Panc1 (cell line): ENCODE measurements around the gene GAS7. TPM values are rescaled to one million over a fixed set of nuclear protein-coding genes. Genes with fewer than 3 reads are reported as not detected.

Experiments used
- ATAC-seq: fragments of 200-7000 bp; cut with Tn5 transposase; 2 replicates; pipeline ENCODE4 v1.9.1; 2020; ENCODE audit warnings: mild to moderate bottlenecking, moderate library complexity
- BruUV-seq: library from RNA; stranded (reverse); fragments of 400-500 nt; replicated peaks from 2 replicates; lab custom pipeline; 2021; lab: Mats Ljungman, UMichigan
- CTCF ChIA-PET: fragments of 300-600 bp; sonication (Branson Sonifier 250); formaldehyde crosslinking; loops from one replicate; lab custom pipeline; 2022; ENCODE audit warnings: antibody characterized with exemption; lab: Charles Lee
- POLR2A ChIA-PET: fragments of 300-600 bp; sonication (Branson Sonifier 250); formaldehyde crosslinking; loops from one replicate; lab custom pipeline; 2022; ENCODE audit warnings: antibody characterized with exemption; lab: Charles Lee
- DNase-seq: peaks from one replicate; pipeline ENCODE4 v3.0.0-alpha.2; 2010; ENCODE audit warnings: low read depth, low spot score
- H3K27ac ChIP-seq: 2 replicates; pipeline ENCODE4 v1.5.1; 2011; ENCODE audit warnings: mild to moderate bottlenecking, low read length, inconsistent platforms
- H3K27me3 ChIP-seq: fragments of 200-500 bp; sonication (Bioruptor generic); 2 replicates; pipeline ENCODE4 v1.6.0; 2014; ENCODE audit warnings: low read length, inconsistent platforms; ENCODE audit not compliant: control insufficient read depth, insufficient read depth
- H3K36me3 ChIP-seq: fragments of 200-500 bp; sonication (Bioruptor generic); 2 replicates; pipeline ENCODE4 v1.5.1; 2014; ENCODE audit warnings: inconsistent platforms, mild to moderate bottlenecking, low read length, moderate library complexity; ENCODE audit not compliant: control insufficient read depth, insufficient read depth
- H3K4me1 ChIP-seq: 2 replicates; pipeline ENCODE4 v1.5.1; 2011; ENCODE audit warnings: inconsistent platforms, mild to moderate bottlenecking, low read length, moderate library complexity; ENCODE audit not compliant: control insufficient read depth, insufficient read depth
- H3K4me3 ChIP-seq, 2 experiments: 2 replicates each; pipeline ENCODE4 v1.5.1; 2011 to 2012; ENCODE audit warnings: low read depth in 2 of 2, low read length in 2 of 2, mild to moderate bottlenecking in 2 of 2, inconsistent platforms in 1 of 2, moderate library complexity in 1 of 2
- H3K9me3 ChIP-seq: fragments of 200-500 bp; sonication (Bioruptor generic); 2 replicates; pipeline ENCODE4 v1.5.1; 2014; ENCODE audit warnings: low read depth, mild to moderate bottlenecking, inconsistent platforms, low read length, moderate library complexity; ENCODE audit not compliant: control insufficient read depth, insufficient read depth
- CTCF ChIP-seq: fragments of 450-650 bp; IDR thresholded peaks from 2 replicates; pipeline ENCODE4 v1.5.1; 2017; ENCODE audit warnings: mild to moderate bottlenecking
- POLR2AphosphoS5 ChIP-seq: IDR thresholded peaks from 2 replicates; pipeline ENCODE4 v1.6.1; 2012; ENCODE audit warnings: mild to moderate bottlenecking, low read depth, low read length, moderate library complexity
- SIN3A ChIP-seq: IDR thresholded peaks from 2 replicates; pipeline ENCODE4 v1.6.1; 2012; ENCODE audit warnings: low read depth, mild to moderate bottlenecking, low read length, moderate library complexity, borderline replicate concordance; ENCODE audit not compliant: insufficient read depth
- TCF7L2 ChIP-seq: IDR thresholded peaks from 2 replicates; pipeline ENCODE4 v1.6.1; 2011; ENCODE audit warnings: mild to moderate bottlenecking, low read depth, low read length, inconsistent platforms
- in situ Hi-C: cut with HindIII; loops from 2 replicates; pipeline ENCODE4 v1.10.0; 2016; ENCODE audit warnings: low sequenced_read_pairs, low pct_unique_long_range_greater_than_20kb
- intact Hi-C: fragments of 100-400 bp; cut with micrococcal nuclease; formaldehyde crosslinking; loops from one replicate; pipeline ENCODE4 v1.10.0; 2022; ENCODE audit not compliant: unreplicated experiment
- total RNA-seq: library from RNA; stranded (reverse); gene quantifications from one replicate; pipeline ENCODE4 v1.2.1, GENCODE V29; 2021; ENCODE audit not compliant: unreplicated experiment
- TF ChIP-seq, protein P1 (sequence below), 2 experiments: IDR thresholded peaks; 2 replicates each; pipeline ENCODE4 v1.6.1; 2011 to 2012; ENCODE audit warnings: low read depth in 2 of 2, control low read depth in 1 of 2, low read length in 1 of 2, mild to moderate bottlenecking in 1 of 2, moderate library complexity in 1 of 2; ENCODE audit not compliant: insufficient read depth in 1 of 2

GAS7 gene
- total RNA-seq, 1 experiment from 2014 or later: 0.05 TPM

GRCh38 chr17:10173913-10174312 lies 24.5 kb downstream of the GAS7 start:
- ChIA-PET CTCF (interaction anchor here (0.6 kb wide), 1 partner anchor 545 kb away, joined by 6 read pairs; no protein-coding TSS in a partner anchor), POLR2A (no interaction called here)
- DNase-seq (no peak), ATAC-seq (no peak)
- Histone ChIP-seq H3K9me3 (no peaks in the 10 kb centered on the region), H3K36me3 (no peaks in the 10 kb centered on the region), H3K4me1 (no peaks in the 10 kb centered on the region; the same call in 1 of the 2 replicates), H3K27ac (no peak overlapping the region), H3K27me3 (no peaks in the 10 kb centered on the region), H3K4me3 (no peak overlapping the region)
- in situ Hi-C loops (no loop called here), intact Hi-C loops (no loop called here)
- BruUV-seq: no TSS peak
- TF ChIP-seq, protein P1, sequence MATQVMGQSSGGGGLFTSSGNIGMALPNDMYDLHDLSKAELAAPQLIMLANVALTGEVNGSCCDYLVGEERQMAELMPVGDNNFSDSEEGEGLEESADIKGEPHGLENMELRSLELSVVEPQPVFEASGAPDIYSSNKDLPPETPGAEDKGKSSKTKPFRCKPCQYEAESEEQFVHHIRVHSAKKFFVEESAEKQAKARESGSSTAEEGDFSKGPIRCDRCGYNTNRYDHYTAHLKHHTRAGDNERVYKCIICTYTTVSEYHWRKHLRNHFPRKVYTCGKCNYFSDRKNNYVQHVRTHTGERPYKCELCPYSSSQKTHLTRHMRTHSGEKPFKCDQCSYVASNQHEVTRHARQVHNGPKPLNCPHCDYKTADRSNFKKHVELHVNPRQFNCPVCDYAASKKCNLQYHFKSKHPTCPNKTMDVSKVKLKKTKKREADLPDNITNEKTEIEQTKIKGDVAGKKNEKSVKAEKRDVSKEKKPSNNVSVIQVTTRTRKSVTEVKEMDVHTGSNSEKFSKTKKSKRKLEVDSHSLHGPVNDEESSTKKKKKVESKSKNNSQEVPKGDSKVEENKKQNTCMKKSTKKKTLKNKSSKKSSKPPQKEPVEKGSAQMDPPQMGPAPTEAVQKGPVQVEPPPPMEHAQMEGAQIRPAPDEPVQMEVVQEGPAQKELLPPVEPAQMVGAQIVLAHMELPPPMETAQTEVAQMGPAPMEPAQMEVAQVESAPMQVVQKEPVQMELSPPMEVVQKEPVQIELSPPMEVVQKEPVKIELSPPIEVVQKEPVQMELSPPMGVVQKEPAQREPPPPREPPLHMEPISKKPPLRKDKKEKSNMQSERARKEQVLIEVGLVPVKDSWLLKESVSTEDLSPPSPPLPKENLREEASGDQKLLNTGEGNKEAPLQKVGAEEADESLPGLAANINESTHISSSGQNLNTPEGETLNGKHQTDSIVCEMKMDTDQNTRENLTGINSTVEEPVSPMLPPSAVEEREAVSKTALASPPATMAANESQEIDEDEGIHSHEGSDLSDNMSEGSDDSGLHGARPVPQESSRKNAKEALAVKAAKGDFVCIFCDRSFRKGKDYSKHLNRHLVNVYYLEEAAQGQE (IDR thresholded peaks at IDR 0.05; ENCODE audit: insufficient read depth in 1 of 2, low read depth in 2 of 2, low read length in 1 of 2): no peak
- TF ChIP-seq TCF7L2 (no peak), CTCF (no peak), SIN3A (no peak), POLR2AphosphoS5 (no peak)

DNA sequence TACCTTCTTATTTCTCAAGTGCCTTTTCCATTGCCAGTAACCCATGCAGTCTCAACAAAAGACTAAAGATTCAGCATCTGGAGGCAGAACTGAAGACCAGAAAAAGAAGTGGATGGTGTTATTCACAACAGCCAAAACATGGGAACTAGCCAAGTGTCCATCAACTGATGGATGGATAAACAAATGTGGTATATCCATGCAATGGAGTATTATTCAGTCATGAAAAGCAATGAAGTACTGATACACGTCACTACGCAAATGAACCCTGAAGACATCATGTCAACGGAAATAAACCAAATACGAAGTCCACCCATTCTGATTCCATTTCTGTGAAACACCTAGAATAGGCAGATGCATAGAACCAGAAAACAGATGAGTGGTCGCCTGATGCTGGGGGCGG lies 25.6 kb downstream of the GAS7 start:
- Histone ChIP-seq H3K9me3 (no peaks in the 10 kb centered on the region), H3K27ac (no peak overlapping the region), H3K4me1 (no peaks in the 10 kb centered on the region), H3K27me3 (no peaks in the 10 kb centered on the region), H3K36me3 (no peaks in the 10 kb centered on the region), H3K4me3 (no peak overlapping the region)
- ChIA-PET POLR2A (no interaction called here), CTCF (no interaction called here)
- DNase-seq (no peak), ATAC-seq (no peak)
- intact Hi-C loops: no loop called here
- BruUV-seq: no TSS peak
- TF ChIP-seq TCF7L2: no peak
- no peak for TF ChIP-seq POLR2AphosphoS5
- TF ChIP-seq, protein P1 (IDR thresholded peaks at IDR 0.05; ENCODE audit: insufficient read depth in 1 of 2, low read depth in 2 of 2, low read length in 1 of 2): no peak
- no peak for TF ChIP-seq CTCF
- TF ChIP-seq SIN3A: no peak
- in situ Hi-C loops: no loop called here
